Measurements from ENCODE around the gene LUC7L3. TPM values are rescaled to one million over a fixed set of nuclear protein-coding genes. Genes with fewer than 3 reads are reported as not detected.

The LUC7L3 gene
- total and polyA plus RNA-seq, 2 of the 13 experiments (the other 11 are each of a cell fraction or from before 2014, with no cell fraction given): 108 to 120 TPM

DNA sequence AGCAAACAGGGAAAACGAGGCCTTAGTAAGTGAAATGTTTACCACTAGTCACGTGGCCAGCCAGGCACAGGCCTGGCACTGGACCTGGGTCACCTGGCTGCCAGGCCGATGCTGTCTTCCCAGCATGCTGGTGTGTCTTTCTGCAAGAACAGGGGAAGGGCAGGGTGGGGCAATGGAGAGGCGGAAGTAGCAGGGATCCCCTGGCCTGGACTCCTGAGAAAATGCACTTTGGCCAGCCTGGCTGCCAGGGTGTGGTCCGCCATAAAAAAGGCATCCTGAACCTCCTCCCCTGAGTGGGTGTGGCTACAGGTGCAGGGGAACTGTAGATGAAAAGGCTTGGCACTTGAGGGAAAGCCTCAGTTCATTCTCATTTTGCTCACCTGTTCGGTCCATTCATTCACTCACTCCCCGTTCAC, 49.0 kb downstream of the LUC7L3 start (continued):
- TF ChIP-seq ADNP (CRISPR knock-in tag; IDR thresholded peaks at IDR 0.05) (no peak), CAMTA2 (CRISPR knock-in tag; IDR thresholded peaks at IDR 0.05; ENCODE audit: borderline replicate concordance) (no peak), ZSCAN12 (CRISPR knock-in tag; IDR thresholded peaks at IDR 0.05) (no peak), ZNF251 (CRISPR knock-in tag; IDR thresholded peaks at IDR 0.05) (no peak), ZNF562 (CRISPR knock-in tag; IDR thresholded peaks at IDR 0.05; ENCODE audit: borderline replicate concordance) (no peak), ZFP36 (IDR thresholded peaks at IDR 0.05; ENCODE audit: borderline replicate concordance, low read depth, low read length, partially characterized antibody) (no peak), CHD4 (IDR thresholded peaks at IDR 0.05; ENCODE audit: borderline replicate concordance, low read length) (no peak), SNRNP70 (IDR thresholded peaks at IDR 0.05; ENCODE audit: low read depth, low read length) (no peak), ERF (CRISPR knock-in tag; IDR thresholded peaks at IDR 0.05) (no peak), HNRNPH1 (optimal IDR thresholded peaks at IDR 0.05; ENCODE audit: low read depth, low read length) (no peak), ZNF678 (CRISPR knock-in tag; IDR thresholded peaks at IDR 0.05) (no peak), ZZZ3 (CRISPR knock-in tag; IDR thresholded peaks at IDR 0.05; ENCODE audit: borderline replicate concordance) (0 out of 2 replicates have a peak, but pooled peaks have one; percentile 36), ZNF672 (CRISPR knock-in tag; IDR thresholded peaks at IDR 0.05) (no peak), STAT5B (CRISPR knock-in tag; IDR thresholded peaks at IDR 0.05) (no peak), FOSL2 (CRISPR knock-in tag; IDR thresholded peaks at IDR 0.05) (0 out of 2 replicates have a peak, but pooled peaks have one; percentile 4)
- TF ChIP-seq, protein P1, sequence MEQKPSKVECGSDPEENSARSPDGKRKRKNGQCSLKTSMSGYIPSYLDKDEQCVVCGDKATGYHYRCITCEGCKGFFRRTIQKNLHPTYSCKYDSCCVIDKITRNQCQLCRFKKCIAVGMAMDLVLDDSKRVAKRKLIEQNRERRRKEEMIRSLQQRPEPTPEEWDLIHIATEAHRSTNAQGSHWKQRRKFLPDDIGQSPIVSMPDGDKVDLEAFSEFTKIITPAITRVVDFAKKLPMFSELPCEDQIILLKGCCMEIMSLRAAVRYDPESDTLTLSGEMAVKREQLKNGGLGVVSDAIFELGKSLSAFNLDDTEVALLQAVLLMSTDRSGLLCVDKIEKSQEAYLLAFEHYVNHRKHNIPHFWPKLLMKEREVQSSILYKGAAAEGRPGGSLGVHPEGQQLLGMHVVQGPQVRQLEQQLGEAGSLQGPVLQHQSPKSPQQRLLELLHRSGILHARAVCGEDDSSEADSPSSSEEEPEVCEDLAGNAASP (CRISPR knock-in tag; IDR thresholded peaks at IDR 0.05; ENCODE audit: borderline replicate concordance): no peak
- TF ChIP-seq, protein P2, sequence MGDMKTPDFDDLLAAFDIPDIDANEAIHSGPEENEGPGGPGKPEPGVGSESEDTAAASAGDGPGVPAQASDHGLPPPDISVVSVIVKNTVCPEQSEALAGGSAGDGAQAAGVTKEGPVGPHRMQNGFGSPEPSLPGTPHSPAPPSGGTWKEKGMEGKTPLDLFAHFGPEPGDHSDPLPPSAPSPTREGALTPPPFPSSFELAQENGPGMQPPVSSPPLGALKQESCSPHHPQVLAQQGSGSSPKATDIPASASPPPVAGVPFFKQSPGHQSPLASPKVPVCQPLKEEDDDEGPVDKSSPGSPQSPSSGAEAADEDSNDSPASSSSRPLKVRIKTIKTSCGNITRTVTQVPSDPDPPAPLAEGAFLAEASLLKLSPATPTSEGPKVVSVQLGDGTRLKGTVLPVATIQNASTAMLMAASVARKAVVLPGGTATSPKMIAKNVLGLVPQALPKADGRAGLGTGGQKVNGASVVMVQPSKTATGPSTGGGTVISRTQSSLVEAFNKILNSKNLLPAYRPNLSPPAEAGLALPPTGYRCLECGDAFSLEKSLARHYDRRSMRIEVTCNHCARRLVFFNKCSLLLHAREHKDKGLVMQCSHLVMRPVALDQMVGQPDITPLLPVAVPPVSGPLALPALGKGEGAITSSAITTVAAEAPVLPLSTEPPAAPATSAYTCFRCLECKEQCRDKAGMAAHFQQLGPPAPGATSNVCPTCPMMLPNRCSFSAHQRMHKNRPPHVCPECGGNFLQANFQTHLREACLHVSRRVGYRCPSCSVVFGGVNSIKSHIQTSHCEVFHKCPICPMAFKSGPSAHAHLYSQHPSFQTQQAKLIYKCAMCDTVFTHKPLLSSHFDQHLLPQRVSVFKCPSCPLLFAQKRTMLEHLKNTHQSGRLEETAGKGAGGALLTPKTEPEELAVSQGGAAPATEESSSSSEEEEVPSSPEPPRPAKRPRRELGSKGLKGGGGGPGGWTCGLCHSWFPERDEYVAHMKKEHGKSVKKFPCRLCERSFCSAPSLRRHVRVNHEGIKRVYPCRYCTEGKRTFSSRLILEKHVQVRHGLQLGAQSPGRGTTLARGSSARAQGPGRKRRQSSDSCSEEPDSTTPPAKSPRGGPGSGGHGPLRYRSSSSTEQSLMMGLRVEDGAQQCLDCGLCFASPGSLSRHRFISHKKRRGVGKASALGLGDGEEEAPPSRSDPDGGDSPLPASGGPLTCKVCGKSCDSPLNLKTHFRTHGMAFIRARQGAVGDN (CRISPR knock-in tag; IDR thresholded peaks at IDR 0.05): peak; percentile 54
- TF ChIP-seq, protein P3, sequence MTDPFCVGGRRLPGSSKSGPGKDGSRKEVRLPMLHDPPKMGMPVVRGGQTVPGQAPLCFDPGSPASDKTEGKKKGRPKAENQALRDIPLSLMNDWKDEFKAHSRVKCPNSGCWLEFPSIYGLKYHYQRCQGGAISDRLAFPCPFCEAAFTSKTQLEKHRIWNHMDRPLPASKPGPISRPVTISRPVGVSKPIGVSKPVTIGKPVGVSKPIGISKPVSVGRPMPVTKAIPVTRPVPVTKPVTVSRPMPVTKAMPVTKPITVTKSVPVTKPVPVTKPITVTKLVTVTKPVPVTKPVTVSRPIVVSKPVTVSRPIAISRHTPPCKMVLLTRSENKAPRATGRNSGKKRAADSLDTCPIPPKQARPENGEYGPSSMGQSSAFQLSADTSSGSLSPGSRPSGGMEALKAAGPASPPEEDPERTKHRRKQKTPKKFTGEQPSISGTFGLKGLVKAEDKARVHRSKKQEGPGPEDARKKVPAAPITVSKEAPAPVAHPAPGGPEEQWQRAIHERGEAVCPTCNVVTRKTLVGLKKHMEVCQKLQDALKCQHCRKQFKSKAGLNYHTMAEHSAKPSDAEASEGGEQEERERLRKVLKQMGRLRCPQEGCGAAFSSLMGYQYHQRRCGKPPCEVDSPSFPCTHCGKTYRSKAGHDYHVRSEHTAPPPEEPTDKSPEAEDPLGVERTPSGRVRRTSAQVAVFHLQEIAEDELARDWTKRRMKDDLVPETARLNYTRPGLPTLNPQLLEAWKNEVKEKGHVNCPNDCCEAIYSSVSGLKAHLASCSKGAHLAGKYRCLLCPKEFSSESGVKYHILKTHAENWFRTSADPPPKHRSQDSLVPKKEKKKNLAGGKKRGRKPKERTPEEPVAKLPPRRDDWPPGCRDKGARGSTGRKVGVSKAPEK (CRISPR knock-in tag; IDR thresholded peaks at IDR 0.05; ENCODE audit: borderline replicate concordance): no peak
- TF ChIP-seq, protein P4, sequence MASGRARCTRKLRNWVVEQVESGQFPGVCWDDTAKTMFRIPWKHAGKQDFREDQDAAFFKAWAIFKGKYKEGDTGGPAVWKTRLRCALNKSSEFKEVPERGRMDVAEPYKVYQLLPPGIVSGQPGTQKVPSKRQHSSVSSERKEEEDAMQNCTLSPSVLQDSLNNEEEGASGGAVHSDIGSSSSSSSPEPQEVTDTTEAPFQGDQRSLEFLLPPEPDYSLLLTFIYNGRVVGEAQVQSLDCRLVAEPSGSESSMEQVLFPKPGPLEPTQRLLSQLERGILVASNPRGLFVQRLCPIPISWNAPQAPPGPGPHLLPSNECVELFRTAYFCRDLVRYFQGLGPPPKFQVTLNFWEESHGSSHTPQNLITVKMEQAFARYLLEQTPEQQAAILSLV (CRISPR knock-in tag; IDR thresholded peaks at IDR 0.05; ENCODE audit: borderline replicate concordance): no peak
- TF ChIP-seq, protein P5, sequence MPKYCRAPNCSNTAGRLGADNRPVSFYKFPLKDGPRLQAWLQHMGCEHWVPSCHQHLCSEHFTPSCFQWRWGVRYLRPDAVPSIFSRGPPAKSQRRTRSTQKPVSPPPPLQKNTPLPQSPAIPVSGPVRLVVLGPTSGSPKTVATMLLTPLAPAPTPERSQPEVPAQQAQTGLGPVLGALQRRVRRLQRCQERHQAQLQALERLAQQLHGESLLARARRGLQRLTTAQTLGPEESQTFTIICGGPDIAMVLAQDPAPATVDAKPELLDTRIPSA (CRISPR knock-in tag; IDR thresholded peaks at IDR 0.05; ENCODE audit: borderline replicate concordance): no peak
